Spleen (tissue), 7 donors: Measurements from ENCODE around the gene MADD.

Source experiments
- CTCF ChIP-seq, 11 experiments: fragments of 200-600 bp in 7 of 11; fragments of 450-650 bp in 4 of 11; sonication (generic) in 4 of 11; IDR thresholded peaks in 8 of 11; conservative IDR thresholded peaks in 3 of 11; 1 replicate in 7 of 11; 2 replicates in 4 of 11; pipeline versions ENCODE4 v1.4.0 to v1.8.0; 2016 to 2021; ENCODE audit warnings: antibody characterized with exemption in 11 of 11, inconsistent platforms in 4 of 11, mild to moderate bottlenecking in 1 of 11
- POLR2A ChIP-seq, 3 donors: fragments of 450-650 bp; IDR thresholded peaks; one replicate each; pipeline ENCODE4 v1.5.1; 2017; ENCODE audit warnings: antibody characterized with exemption in 3 of 3, mild to moderate bottlenecking in 1 of 3
- POLR2AphosphoS5 ChIP-seq, 3 donors: sonication (generic); formaldehyde crosslinking; IDR thresholded peaks; one replicate each; pipeline ENCODE4 v1.5.1; 2017; ENCODE audit warnings: antibody characterized with exemption in 3 of 3
- donor health status: DM: no; HTN: no; CAD: no; lungs with moderate emphysema.
- donor health status: DM: no; HTN: no; CAD: no.
- donor health status: DM: no; HTN: no; CAD: no.

- TF ChIP-seq POLR2A (IDR thresholded peaks at IDR 0.05): no peak
- TF ChIP-seq CTCF (IDR thresholded peaks at IDR 0.05 in 8 of 11, conservative IDR thresholded peaks at IDR 0.05 in 3 of 11): no peak
- no peak for TF ChIP-seq POLR2AphosphoS5 (IDR thresholded peaks at IDR 0.05)
These were observed 65.8 kb downstream of the MADD start for GRCh38 chr11:47335733-47336132.
